ENCODE data around the gene CYSLTR2.

Gene CYSLTR2

DNA sequence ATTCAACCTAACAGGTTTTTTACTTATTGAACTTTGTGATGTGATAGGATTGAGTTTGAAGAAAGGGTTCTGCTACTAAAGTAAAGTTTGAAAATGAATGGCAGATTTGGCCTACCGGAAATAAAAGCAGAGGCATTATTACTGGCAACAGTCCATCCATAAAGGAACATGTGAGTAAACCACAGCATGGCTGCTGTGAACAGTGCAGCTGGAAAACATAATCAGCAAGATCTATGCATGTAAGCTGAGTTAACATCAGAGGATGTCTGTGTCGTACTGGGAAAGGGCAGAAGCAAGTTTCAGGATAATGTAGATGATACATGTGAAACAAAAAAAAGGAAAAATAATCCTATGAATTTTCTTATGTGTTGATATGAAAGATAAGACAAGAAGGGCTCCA lies 87.6 kb downstream of the CYSLTR2 start:
- DNase-seq (ENCODE audit: low spot score) = no peak

DNA sequence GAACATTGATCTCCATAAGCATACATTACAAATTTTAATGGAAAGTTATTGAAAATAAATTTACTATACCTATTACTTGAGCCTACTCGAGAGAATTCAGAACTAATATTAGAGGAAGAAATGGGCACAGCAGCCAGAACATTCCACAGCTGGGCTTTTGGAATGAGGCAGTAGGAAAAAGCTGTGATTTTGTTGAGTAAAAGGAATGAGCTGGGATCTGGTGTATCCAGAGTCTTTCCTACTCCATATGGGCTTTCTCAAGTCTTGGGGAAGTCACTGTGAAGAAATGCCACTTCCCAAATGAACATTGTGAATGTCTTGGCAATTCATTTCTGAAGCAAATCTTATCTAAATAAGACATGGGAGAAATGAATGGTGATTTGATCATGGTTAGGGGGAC lies 93.1 kb downstream of the CYSLTR2 start:
- DNase-seq (ENCODE audit: low spot score) = no peak

DNA sequence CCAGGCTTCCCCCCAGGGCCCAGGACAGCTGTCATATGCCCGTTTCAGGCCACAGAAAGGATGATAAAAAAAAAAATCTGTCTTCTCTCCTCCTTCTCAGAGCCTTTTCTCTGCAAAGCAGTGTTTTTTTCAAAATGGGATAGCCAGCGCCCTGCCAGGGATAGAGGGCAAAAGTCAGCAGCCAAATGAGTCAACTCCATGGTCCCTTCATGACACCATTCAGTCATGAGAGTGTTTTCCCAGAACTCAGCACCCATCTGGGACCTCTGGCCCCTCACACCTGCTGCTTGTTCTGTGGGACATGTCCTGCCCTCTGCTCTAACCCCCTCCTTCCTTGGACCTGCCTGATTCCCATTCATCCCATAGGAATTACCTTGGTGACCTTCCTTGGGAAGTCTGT lies 95.0 kb downstream of the CYSLTR2 start:
- DNase-seq (ENCODE audit: low spot score) = no peak

DNA sequence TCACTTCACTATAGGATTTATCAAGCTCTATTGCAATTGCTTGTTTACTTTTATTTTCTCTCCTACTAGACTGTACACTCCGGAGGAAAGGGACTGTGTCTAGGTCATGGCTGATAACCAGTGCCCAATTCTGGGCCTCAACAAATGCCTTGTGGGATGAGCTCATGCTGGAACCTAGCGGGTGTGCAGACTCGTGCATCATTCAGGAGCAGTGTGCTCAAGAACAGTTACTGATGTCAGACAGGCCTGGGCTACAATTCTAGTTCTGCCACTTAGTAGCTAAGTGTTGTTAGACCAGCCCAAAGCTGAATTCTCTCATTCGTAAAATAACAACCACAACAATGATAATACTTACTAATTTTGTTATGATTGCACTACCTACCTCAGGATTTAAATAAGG lies 95.4 kb downstream of the CYSLTR2 start:
- no peak for DNase-seq (ENCODE audit: low spot score)

DNA sequence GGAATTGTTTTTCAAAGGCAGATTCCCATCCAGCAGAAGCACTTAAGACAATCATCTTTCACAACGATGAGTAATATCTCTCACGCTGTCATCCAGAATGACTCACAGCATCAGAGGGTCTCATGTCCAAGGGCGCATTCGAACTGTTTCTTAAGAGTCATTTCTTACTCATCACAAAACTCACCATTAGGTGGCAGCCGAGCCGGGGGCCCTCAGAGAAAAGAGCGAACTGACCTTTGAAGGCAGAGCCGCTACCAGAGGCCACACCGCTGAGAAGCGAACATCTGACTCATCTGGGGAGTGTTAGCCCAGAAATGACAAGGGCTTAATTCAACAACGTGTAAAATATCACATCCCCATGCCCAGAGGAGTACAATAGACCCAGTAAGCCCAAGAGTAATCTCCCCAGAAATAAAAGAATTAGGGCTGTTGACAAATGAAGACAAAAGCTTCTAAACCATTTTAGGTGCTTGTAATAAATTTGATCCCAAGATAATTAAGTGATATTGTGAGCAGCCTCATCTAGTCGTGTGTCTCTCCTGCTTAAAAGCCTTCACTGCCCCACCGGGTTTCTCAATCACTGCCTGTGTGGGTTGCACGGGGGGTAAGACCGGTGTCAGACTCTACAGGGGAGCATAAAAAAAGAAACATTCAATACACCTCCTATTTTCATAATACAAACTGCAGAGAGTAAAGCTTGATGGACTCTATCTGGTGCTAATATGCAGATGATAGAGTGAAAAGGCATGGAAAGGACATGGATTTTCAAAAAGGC lies 96.2 kb downstream of the CYSLTR2 start:
- DNase-seq (ENCODE audit: low spot score) = peak; percentile 12

DNA sequence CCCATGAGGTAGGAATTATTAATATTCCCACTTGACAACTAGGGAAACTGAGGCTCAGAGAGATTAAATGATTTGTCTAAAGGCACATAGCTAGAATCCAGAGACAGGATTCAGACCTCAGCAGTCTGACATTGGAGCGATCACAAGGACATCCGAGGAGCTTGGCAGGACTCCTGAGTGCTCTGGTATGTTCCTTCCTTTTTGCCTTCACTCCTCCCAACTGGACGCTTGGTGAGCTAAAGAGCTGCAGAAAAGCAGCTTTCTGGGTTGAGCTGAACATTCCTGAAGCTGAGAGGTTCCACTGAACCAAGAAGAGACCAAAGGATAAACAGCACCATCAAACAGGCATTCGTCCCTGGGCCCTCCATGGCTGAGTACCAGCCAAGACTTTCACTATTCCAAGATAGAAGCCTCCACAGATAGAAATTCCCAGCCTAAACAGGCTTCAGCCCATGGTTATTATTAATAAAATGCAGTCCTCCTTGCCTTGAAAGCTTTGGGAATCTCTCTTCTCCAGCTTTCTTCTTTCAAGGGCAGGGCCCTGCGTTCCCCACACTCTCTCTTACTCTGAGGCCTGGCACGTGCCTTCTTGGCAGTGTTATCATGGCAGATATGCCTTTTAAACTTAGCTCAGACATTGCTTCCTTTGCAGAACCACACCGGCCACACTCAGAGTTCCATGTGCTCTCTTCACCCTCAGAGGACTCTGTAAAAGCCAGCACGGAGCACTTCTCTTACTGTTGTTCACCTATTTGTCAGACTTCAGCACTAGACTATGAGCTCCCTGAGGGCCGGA lies 97.1 kb downstream of the CYSLTR2 start:
- no peak for DNase-seq (ENCODE audit: low spot score)

DNA sequence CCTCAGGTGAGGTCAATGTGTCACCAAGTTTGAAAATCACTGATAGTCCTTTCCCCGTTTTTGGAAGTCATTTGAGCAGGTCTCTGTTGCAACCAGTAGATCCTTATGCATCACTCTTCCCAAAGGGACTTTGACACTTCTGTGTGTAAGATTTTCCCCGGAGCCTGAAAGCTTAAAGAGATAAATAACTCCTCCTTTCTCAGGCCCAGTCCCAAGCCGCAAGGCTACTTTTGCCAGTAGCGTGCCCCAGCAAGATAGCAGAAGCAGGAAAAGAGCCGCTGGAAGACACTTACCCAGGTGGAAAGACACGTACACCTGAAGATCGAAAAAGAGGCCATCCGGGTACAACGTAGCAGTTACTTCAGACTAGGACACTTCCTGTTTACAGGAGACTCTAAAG lies 106.9 kb downstream of the CYSLTR2 start:
- no peak for DNase-seq (ENCODE audit: low spot score)

All from hematopoietic multipotent progenitor cell treated with erythropoietin and hydrocortisone succinate and interleukin-3 and kit ligand, for 15 days (in vitro differentiated cells).